Endothelial cell of umbilical vein (primary cell): ENCODE results near the gene FBXL14.

Source experiments
- CTCF ChIP-seq, 2 donors: IDR thresholded peaks; 1 replicate in 1 of 2; 2 replicates in 1 of 2; pipeline ENCODE4 v1.5.1; 2011; ENCODE audit warnings: low read length in 2 of 2, mild to moderate bottlenecking in 2 of 2, moderate library complexity in 2 of 2, control low read depth in 1 of 2, inconsistent platforms in 1 of 2, low read depth in 1 of 2; ENCODE audit not compliant: insufficient read depth in 1 of 2; ENCODE audit errors: extremely low read depth in 1 of 2
- EZH2 ChIP-seq: IDR thresholded peaks from 2 replicates; pipeline ENCODE4 v1.6.1; 2012; ENCODE audit warnings: borderline replicate concordance, low read depth, mild to moderate bottlenecking, moderate library complexity, low read length, inconsistent platforms; ENCODE audit not compliant: severe bottlenecking
- FOS ChIP-seq: IDR thresholded peaks from 2 replicates; pipeline ENCODE4 v1.6.1; 2011; ENCODE audit warnings: mild to moderate bottlenecking, low read length, moderate library complexity, borderline replicate concordance; ENCODE audit not compliant: insufficient read depth
- GATA2 ChIP-seq: IDR thresholded peaks from 2 replicates; pipeline ENCODE4 v1.7.0; 2011; ENCODE audit warnings: low read depth, mild to moderate bottlenecking, moderate library complexity, mixed read lengths, low read length; ENCODE audit not compliant: insufficient read length, insufficient read depth
- MAX ChIP-seq: IDR thresholded peaks from 2 replicates; pipeline ENCODE4 v1.6.1; 2011; ENCODE audit not compliant: insufficient read depth, insufficient read length
- POLR2A ChIP-seq: IDR thresholded peaks from 2 replicates; pipeline ENCODE4 v1.6.1; 2012; ENCODE audit warnings: low read depth, mild to moderate bottlenecking, control low read depth, low read length
- POLR2AphosphoS5 ChIP-seq: IDR thresholded peaks from 2 replicates; pipeline ENCODE4 v1.6.1; 2012; ENCODE audit warnings: low read depth, mild to moderate bottlenecking, control low read depth, low read length, moderate library complexity; ENCODE audit not compliant: insufficient read depth

- TF ChIP-seq CTCF (IDR thresholded peaks at IDR 0.05; ENCODE audit: extremely low read depth in 1 of 2, insufficient read depth in 1 of 2, low read depth in 1 of 2, low read length in 2 of 2) (no peak), POLR2A (no peak), EZH2 (no peak), POLR2AphosphoS5 (no peak), GATA2 (no peak), MAX (no peak), FOS (no peak)
These were observed 5.8 kb downstream of the FBXL14 start for GRCh38 chr12:1588575-1588947.
